ENCODE measurements around the gene EXOC3L2.

GRCh38 chr19:45251452-45252354 lies 6.5 kb upstream of the EXOC3L2 start:
- TF ChIP-seq CTCF (IDR thresholded peaks at IDR 0.05) (no peak), ZFX (IDR thresholded peaks at IDR 0.05; ENCODE audit: borderline replicate concordance) (no peak)

Measured in 22Rv1 (cell line).